GM18498 (cell line): ENCODE data around the gene PRKCG.
"Not testable (repeated sequence)": the region's sequence is repeated elsewhere in the genome, so short reads cannot be mapped to it uniquely, and the experiment has no call there.

ENCODE experiments used
- ATAC-seq: cut with Tn5 transposase; IDR thresholded peaks from one replicate; pipeline ENCODE4 v1.9.1; 2021; ENCODE audit warnings: mild to moderate bottlenecking, moderate library complexity; ENCODE audit not compliant: unreplicated experiment

Gene PRKCG

GRCh38 chr19:53936029-53936428, 54.0 kb downstream of the PRKCG start:
- no peak for ATAC-seq

- ATAC-seq, result no peak
Measured at GRCh38 chr19:53942001-53942786, 60.2 kb downstream of the PRKCG start.

GRCh38 chr19:53944416-53944815, 62.4 kb downstream of the PRKCG start:
- ATAC-seq, result no peak

GRCh38 chr19:53944933-53945332, 62.9 kb downstream of the PRKCG start:
- ATAC-seq, result no peak

GRCh38 chr19:53945441-53945840, 63.4 kb downstream of the PRKCG start:
- ATAC-seq, result no peak

- no peak for ATAC-seq
Measured at GRCh38 chr19:53945998-53946397, 64.0 kb downstream of the PRKCG start.

- ATAC-seq, result no peak
Measured at GRCh38 chr19:53947624-53948023, 65.6 kb downstream of the PRKCG start.

GRCh38 chr19:53948611-53949010, 66.6 kb downstream of the PRKCG start:
- ATAC-seq, result not testable (repeated sequence)

GRCh38 chr19:53951436-53951835, 69.4 kb downstream of the PRKCG start:
- ATAC-seq, result no peak

- ATAC-seq, result no peak
Measured at GRCh38 chr19:53951947-53952346, 70.0 kb downstream of the PRKCG start.

GRCh38 chr19:53953383-53953782, 71.4 kb downstream of the PRKCG start:
- no peak for ATAC-seq
